Raji (cell line): ENCODE data around the gene KRTAP4-2.
"Not testable (repeated sequence)": the region's sequence is repeated elsewhere in the genome, so short reads cannot be mapped to it uniquely, and the experiment has no call there.

Experiments
- POLR2A ChIP-seq: IDR thresholded peaks from 2 replicates; pipeline ENCODE4 v1.6.1; 2011; ENCODE audit warnings: low read depth, low read length, control low read depth; ENCODE audit not compliant: insufficient read depth

The KRTAP4-2 gene

DNA sequence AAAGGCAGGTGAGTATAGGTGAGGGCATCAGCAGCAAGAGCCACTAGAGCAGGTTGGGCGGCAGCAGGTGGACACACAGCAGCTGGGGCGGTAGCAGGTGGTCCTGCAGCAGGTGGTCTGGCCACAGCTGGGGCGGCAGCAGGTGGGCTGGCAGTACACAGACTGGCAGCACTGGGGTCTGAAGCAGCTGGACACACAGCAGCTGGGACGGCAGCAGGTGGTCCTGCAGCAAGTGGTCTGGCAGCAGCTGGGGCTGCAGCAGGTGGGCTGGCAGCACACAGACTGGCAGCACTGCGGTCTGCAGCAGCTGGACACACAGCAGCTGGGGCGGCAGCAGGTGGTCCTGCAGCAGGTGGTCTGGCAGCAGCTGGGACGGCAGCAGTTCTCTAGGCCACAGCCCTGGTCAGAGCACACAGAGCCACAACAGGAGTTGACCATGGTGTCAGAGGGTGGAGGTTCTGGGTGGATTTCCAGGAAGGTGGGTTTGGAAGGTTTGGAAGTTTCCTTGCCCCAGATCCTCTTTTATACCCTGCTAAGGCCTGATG, at the start of gene KRTAP4-2:
Gene KRTAP4-2 (minus strand): TSS at position 495 of the 545 bp plus-strand sequence. CDS start 57 bp downstream, at position 438.
- no peak for TF ChIP-seq POLR2A

DNA sequence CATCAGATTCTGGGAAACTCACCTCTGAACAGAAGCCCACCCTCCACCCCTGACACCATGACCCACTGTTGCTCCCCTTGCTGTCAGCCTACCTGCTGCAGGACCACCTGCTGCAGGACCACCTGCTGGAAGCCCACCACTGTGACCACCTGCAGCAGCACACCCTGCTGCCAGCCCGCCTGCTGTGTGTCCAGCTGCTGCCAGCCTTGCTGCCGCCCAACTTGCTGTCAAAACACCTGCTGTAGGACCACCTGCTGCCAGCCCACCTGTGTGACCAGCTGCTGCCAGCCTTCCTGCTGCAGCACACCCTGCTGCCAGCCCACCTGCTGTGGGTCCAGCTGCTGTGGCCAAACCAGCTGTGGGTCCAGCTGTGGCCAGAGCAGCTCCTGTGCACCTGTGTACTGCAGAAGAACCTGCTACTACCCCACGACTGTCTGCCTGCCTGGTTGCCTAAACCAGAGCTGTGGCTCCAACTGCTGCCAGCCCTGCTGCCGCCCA, 48.6 kb upstream of the KRTAP4-2 start, which contains the start of gene KRTAP9-2:
Gene KRTAP9-2 (plus strand): TSS at position 51 of the 498 bp plus-strand sequence. CDS start 7 bp downstream, at position 58.
- TF ChIP-seq POLR2A: not testable (repeated sequence)

DNA sequence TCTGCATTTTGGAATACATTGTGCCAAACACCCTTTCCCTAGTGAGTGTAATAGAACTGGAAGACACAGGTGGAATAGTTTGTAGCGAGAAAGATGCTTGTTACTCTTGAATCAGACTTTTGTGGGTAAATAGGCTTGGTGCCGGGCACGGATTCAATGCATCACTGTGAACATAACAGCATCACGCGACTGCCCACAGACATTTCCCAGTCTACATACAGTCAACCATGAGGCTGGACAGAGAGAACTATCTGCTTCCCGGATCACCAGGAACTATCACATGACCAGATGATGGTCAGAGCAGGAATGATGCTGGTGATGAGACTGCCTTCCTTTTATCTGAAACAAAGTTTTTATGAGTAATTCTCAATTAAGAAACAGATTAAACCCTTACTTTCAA, 48.0 kb upstream of the KRTAP4-2 start:
- TF ChIP-seq POLR2A: no peak

DNA sequence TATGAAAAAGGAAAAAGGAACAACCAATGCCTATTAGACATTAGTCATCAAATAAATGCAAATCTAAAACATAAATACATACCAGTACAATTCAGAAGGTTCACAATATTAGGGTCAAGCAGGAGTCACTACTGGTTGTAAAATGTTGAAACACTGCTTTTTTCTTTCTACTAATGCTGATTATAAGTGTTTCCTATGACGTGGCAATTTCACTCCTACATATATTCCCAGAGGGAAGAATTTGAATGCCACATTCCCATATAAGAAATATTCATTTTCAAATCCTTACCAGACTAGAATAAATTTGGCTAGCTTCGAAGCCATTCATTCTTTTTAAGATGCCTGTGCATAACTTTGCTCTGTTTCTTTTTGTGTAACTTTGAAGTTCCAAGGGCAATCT, 45.8 kb upstream of the KRTAP4-2 start:
- no peak for TF ChIP-seq POLR2A

DNA sequence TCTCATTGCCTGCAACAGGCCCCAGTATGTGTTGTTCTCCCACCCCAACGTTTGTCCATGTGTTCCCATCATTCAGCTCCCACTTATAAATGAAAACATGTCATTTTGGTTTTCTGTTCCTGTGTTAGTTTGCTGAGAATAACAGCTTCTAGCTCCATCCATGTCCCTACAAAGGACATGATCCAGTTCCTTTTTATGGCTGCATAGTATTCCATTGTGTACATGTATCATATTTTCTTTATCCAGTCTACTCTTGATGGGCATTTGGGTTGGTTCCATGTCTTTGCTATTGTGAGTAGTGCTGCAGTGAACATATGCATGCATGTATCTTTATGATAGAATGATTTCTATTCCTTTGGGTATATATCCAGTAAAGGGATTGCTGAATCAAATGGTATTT, 37.7 kb upstream of the KRTAP4-2 start:
- no peak for TF ChIP-seq POLR2A

DNA sequence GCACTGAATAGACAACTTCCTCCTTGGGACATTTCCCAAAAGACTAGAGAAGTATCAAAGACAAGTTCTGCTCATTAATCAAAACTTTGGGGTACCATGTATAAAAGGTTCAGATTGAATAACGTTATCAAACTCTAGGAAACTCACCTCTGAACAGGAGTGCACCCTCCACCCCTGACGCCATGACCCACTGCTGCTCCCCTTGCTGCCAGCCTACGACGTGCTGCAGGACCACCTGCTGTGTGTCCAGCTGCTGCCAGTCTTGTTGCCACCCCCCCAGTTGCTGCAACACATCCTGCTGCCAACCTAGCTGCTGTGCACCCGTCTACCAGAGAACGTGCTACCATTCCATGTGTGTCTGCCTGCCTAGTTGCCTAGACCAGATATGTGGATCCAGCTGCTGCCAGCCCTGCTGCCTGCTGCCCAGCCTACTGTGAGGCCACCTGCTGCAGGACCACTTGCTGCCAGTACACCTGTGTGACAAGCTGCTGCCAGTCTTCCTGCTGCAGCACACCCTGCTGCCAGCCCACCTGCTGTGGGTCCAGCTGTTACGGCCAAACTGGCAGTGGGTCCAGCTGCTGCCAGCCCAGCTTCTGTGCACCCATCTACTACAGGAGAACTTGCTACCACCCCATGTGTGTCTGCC, 34.6 kb upstream of the KRTAP4-2 start:
- TF ChIP-seq POLR2A: no peak

DNA sequence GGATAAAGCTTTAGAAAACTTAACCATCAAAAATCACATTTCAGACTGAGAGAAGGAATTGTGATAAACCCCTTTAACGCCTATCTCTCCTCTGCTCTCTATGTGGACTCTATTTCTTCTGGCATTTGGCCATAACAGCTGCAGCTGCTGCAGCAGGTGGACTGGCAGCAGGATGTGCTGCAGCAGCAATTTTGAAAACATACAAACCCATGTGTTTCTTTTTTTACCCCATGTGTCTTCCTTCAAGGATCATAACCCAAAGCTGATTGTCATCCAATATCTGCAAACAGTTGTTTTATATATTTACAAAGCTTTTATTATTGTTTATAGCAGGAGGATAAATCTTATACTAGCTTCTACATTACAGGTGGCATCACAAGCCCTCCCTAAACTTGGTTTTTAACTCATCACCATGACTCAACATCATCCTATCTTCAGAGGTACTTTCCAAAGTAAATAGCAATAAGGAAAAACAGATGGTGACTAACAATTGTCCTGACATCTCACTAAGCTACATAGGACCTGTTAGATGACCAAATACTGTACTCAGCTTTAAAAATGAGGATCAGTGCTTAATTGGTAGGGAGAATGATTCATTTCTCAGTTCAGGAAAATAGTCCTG, 33.9 kb upstream of the KRTAP4-2 start:
- TF ChIP-seq POLR2A: no peak

DNA sequence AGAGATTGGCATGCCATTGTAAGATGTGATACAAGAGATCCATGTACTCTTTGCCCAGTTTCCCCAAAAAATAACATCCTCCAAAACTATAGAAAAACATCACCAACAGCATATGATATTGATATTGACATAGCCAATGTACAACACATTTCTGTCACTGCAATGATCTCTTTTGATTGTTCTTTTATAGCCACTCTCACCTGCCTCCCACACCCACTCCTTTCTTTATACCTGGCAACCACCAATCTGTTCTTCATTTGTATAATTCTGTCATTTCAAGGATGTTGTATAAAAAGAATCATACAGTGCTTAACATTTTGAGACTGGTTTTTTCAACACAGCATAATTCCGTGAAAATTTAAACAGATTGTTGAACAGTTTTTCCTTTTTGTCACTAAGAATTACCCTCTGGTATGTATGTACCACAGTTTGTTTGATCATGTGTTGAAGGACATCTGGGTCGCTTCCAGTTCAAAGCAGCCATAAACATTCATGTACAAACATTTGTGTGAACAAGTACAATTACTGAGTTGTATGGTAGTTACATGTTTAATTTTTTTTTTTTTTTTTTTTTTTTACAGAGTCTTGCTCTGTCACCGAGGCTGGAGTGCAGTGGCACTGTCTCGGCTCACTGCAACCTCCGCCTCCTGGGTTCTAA, 21.5 kb upstream of the KRTAP4-2 start:
- no peak for TF ChIP-seq POLR2A

DNA sequence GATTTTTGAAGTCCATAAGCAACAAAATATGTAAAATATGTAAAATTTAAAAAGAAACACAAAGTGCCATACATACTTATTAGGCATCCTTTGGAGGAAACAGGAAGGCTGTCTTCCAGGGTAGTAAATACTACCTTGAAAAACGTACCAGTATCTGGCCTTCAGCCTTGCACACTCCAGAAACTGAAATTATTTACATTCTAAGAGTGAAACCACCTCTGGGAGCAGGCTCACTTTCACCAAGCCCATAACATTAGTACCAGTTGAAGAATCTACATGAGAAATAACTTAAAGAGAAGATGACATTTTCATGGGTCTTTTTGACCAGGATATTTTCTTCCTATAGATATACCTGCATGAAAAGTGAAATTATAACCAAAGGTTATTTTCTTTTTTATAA, 18.0 kb upstream of the KRTAP4-2 start:
- no peak for TF ChIP-seq POLR2A

DNA sequence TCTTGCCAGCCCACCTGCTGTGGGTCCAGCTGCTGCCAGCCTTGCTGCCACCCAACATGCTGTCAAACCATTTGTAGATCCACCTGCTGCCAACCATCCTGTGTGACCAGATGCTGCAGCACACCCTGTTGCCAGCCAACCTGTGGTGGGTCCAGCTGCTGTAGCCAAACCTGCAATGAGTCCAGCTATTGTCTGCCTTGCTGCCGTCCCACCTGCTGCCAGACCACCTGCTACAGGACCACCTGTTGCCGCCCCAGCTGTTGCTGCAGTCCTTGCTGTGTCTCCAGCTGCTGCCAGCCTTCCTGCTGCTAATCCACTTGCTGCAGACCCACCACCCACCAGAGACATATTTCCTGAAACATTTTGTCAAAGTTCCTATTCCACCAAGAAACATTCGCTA, 12.3 kb upstream of the KRTAP4-2 start:
- no peak for TF ChIP-seq POLR2A

DNA sequence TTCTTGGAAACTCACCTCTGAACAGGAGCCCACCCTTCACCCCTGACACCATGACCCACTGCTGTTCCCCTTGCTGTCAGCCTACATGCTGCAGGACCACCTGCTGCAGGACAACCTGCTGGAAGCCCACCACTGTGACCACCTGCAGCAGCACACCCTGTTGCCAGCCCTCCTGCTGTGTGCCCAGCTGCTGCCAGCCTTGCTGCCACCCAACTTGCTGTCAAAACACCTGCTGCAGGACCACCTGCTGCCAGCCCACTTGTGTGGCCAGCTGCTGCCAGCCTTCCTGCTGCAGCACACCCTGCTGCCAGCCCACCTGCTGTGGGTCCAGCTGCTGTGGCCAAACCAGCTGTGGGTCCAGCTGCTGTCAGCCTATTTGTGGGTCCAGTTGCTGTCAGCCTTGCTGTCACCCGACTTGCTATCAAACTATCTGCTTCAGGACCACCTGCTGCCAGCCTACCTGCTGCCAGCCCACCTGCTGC, 11.9 kb upstream of the KRTAP4-2 start, which contains the start of gene KRTAP9-1:
Gene KRTAP9-1 (plus strand): TSS at position 51 of the 482 bp plus-strand sequence. CDS start 0 bp downstream, at position 51.
- TF ChIP-seq POLR2A: not testable (repeated sequence)

DNA sequence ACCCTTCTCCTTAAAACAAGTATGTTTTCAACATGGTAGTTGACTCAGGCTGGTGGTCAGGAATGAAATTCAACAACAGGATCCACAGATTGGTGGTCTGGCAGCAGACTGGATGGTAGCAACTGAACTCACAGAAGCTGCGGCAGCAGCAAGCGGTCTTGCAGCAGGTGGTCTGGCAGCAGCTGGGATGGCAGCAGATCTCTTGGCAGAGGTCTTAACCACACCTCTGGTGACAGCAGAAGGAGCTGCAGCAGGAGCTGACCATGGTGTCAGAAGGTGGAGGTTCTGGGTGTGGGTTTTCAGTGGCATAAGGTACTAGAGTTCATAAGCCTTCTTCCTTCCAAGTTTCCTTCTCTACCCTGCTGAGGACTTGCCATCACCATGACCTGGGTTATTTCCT, 8.9 kb upstream of the KRTAP4-2 start:
- TF ChIP-seq POLR2A: no peak

DNA sequence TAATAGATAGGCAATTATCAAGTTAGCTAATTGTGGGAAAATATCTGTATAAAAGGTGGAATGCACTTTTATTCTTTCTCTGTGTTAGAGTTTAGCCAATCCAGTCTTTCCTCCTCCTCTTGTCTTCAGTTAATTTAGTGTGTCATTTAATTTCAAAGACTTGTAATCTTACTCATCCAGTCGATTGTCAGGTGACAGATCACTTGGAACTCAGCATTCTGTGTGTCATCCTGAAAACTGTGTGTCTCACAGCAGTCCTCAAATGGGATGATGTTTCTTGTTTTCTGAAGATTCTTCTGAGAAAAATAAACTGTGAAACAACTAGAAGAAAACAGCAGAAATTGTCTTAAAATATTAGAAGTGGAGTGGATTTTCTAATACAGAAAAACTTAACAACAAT, 7.0 kb upstream of the KRTAP4-2 start:
- no peak for TF ChIP-seq POLR2A

DNA sequence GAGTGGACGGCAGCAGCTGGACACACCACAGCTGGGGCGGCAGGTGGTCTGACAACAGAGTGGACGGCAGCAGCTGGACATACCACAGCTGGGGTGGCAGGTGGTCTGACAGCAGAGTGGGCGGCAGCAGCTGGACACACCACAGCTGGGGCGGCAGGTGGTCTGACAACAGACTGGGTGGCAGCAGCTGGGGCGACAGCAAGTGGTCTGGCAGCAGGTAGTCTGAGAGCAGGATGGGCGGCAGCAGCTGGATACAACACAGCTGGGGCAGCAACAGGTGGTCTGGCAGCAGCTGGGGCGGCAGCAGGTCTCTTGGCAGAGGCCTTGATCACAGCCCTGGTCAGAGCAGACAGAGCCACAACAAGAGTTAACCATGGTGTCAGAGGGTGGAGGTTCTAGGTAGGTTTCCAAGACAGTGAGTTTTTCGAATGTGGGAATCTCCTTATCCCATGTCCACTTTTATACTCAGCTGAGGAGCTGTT, 6.5 kb upstream of the KRTAP4-2 start, which contains the start of gene KRTAP4-1:
Gene KRTAP4-1 (minus strand): TSS at position 432 of the 482 bp plus-strand sequence. CDS start 57 bp downstream, at position 375.
- TF ChIP-seq POLR2A: no peak
